Smooth muscle cell (in vitro differentiated cells): ENCODE results near the gene WIPI1. TPM values are rescaled to one million over a fixed set of nuclear protein-coding genes. Genes with fewer than 3 reads are reported as not detected.

Source experiments
- DNase-seq: peaks from one replicate; lab custom pipeline; 2025; ENCODE audit not compliant: unreplicated experiment; lab: John Stamatoyannopoulos, UW
- H2AFZ ChIP-seq: fragments of 200-600 bp; sonication (generic); 2 replicates; pipeline ENCODE4 v1.6.0; 2016; ENCODE audit warnings: antibody characterized with exemption, low read depth, mild to moderate bottlenecking
- H3F3A ChIP-seq: fragments of 200-600 bp; sonication (generic); 2 replicates; pipeline ENCODE4 v1.6.0; 2017; ENCODE audit warnings: antibody characterized with exemption, low read depth
- H3K27ac ChIP-seq: fragments of 200-600 bp; sonication (generic); 2 replicates; pipeline ENCODE4 v1.5.1; 2016; ENCODE audit warnings: low read depth, mild to moderate bottlenecking
- H3K27me3 ChIP-seq: fragments of 200-600 bp; sonication (generic); 2 replicates; pipeline ENCODE4 v1.6.1; 2016; ENCODE audit warnings: low read depth, mild to moderate bottlenecking
- H3K36me3 ChIP-seq: fragments of 200-600 bp; sonication (generic); 2 replicates; pipeline ENCODE4 v1.5.1; 2016; ENCODE audit warnings: low read depth
- H3K4me1 ChIP-seq: fragments of 200-600 bp; sonication (generic); 2 replicates; pipeline ENCODE4 v1.5.1; 2016; ENCODE audit warnings: low read depth
- H3K4me2 ChIP-seq: fragments of 200-600 bp; sonication (generic); 2 replicates; pipeline ENCODE4 v1.6.0; 2016; ENCODE audit warnings: mild to moderate bottlenecking
- H3K4me3 ChIP-seq: fragments of 200-600 bp; sonication (generic); 2 replicates; pipeline ENCODE4 v1.5.1; 2016; ENCODE audit warnings: mild to moderate bottlenecking
- H3K79me2 ChIP-seq: fragments of 200-600 bp; sonication (generic); 2 replicates; pipeline ENCODE4 v1.6.0; 2016; ENCODE audit warnings: low read depth, mild to moderate bottlenecking
- H3K9ac ChIP-seq: fragments of 200-600 bp; sonication (generic); 2 replicates; pipeline ENCODE4 v1.6.0; 2016; ENCODE audit warnings: low read depth
- H3K9me3 ChIP-seq: fragments of 200-600 bp; sonication (generic); replicated peaks from 2 replicates; pipeline ENCODE4 v1.5.1; 2016; ENCODE audit warnings: low read depth
- H4K20me1 ChIP-seq: fragments of 200-600 bp; sonication (generic); 2 replicates; pipeline ENCODE4 v1.6.0; 2016; ENCODE audit warnings: low read depth
- CTCF ChIP-seq: fragments of 200-600 bp; sonication (generic); IDR thresholded peaks from 2 replicates; pipeline ENCODE4 v1.5.1; 2017; ENCODE audit warnings: borderline replicate concordance, mild to moderate bottlenecking, antibody characterized with exemption; ENCODE audit not compliant: insufficient read depth, poor library complexity, severe bottlenecking
- WGBS: methylation state at CpG from one replicate; pipeline ENCODE4 v1.1.7; 2016; ENCODE audit warnings: low lambda C conversion rate; 5-methylcytosine and 5-hydroxymethylcytosine counted together
- polyA plus RNA-seq: library from polyadenylated mRNA; unstranded; fragments of >200 nt; fragmentation: Nextera tagmentation; extraction: Ambion mirVana; gene quantifications from 2 replicates; pipeline ENCODE4 v1.2.1, GENCODE V29; 2016
- total RNA-seq: library from RNA; depleted of rRNA; stranded (reverse); fragments of >200 nt; gene quantifications from 2 replicates; pipeline ENCODE4 v1.2.3, GENCODE V29; 2014

WIPI1 gene
- total and polyA plus RNA-seq, 2 experiments from 2014 or later = 188 to 196 TPM

GRCh38 chr17:68437979-68438822 is 19.1 kb downstream of the WIPI1 start:
- peak overlapping the region; percentile 58 for H3K27ac ChIP-seq
- H3K9ac ChIP-seq = no peak overlapping the region
- no peak overlapping the region for H2AFZ ChIP-seq
- WGBS = 58% methylated on average over 14 of the region's 14 CpGs
- DNase-seq = no peak
- no peaks in the 10 kb centered on the region for H3K79me2 ChIP-seq
- H3K27me3 ChIP-seq = no peaks in the 10 kb centered on the region
- peak overlapping the region; percentile 7 for H3K4me2 ChIP-seq
- H4K20me1 ChIP-seq = peaks cover 49% of the 10 kb centered on the region
- H3K4me1 ChIP-seq = no peaks in the 10 kb centered on the region
- no peak for TF ChIP-seq CTCF
- H3F3A ChIP-seq = peaks cover 31% of the 10 kb centered on the region
- H3K4me3 ChIP-seq = peak overlapping the region; percentile 17
- no peaks in the 10 kb centered on the region for H3K9me3 ChIP-seq
- H3K36me3 ChIP-seq = peaks cover 19% of the 10 kb centered on the region

- TF ChIP-seq CTCF = peak; percentile 86
- Histone ChIP-seq H3K27me3 (no peaks in the 10 kb centered on the region), H3K4me1 (no peaks in the 10 kb centered on the region), H2AFZ (no peak overlapping the region), H3K4me3 (no peak overlapping the region), H3K4me2 (no peak overlapping the region), H3K79me2 (no peaks in the 10 kb centered on the region), H3K36me3 (peaks cover 22% of the 10 kb centered on the region), H3F3A (peaks cover 14% of the 10 kb centered on the region), H4K20me1 (peaks cover 38% of the 10 kb centered on the region), H3K27ac (peak overlapping the region; percentile 61), H3K9me3 (no peaks in the 10 kb centered on the region), H3K9ac (no peak overlapping the region)
- 65% methylated on average over 20 of the region's 20 CpGs for WGBS
- DNase-seq = peak; percentile 8
These were observed 21.1 kb downstream of the WIPI1 start for GRCh38 chr17:68435876-68436842.

- peaks cover 13% of the 10 kb centered on the region for H3F3A ChIP-seq
- H3K27ac ChIP-seq = no peak overlapping the region
- H3K4me3 ChIP-seq = no peak overlapping the region
- H3K4me1 ChIP-seq = no peaks in the 10 kb centered on the region
- no peak for DNase-seq
- TF ChIP-seq CTCF = no peak
- H3K9me3 ChIP-seq = no peaks in the 10 kb centered on the region
- no peak overlapping the region for H3K4me2 ChIP-seq
- H3K9ac ChIP-seq = no peak overlapping the region
- H4K20me1 ChIP-seq = peaks cover 38% of the 10 kb centered on the region
- H2AFZ ChIP-seq = no peak overlapping the region
- H3K36me3 ChIP-seq = peaks cover 22% of the 10 kb centered on the region
- no peaks in the 10 kb centered on the region for H3K79me2 ChIP-seq
- H3K27me3 ChIP-seq = no peaks in the 10 kb centered on the region
- WGBS = 99% methylated on average over 6 of the region's 6 CpGs
These were observed 21.9 kb downstream of the WIPI1 start for GRCh38 chr17:68435361-68435760.
